Panc1 (cell line): ENCODE results near the gene PHRF1.

Experiments used
- POLR2AphosphoS5 ChIP-seq: IDR thresholded peaks from 2 replicates; pipeline ENCODE4 v1.6.1; 2012; ENCODE audit warnings: mild to moderate bottlenecking, low read depth, low read length, moderate library complexity
- REST ChIP-seq, 2 experiments: IDR thresholded peaks; 2 replicates each; pipeline ENCODE4 v1.6.1; 2011 to 2012; ENCODE audit warnings: low read depth in 2 of 2, control low read depth in 1 of 2, low read length in 1 of 2, mild to moderate bottlenecking in 1 of 2, moderate library complexity in 1 of 2; ENCODE audit not compliant: insufficient read depth in 1 of 2

- TF ChIP-seq POLR2AphosphoS5 = no peak
- no peak for TF ChIP-seq REST (IDR thresholded peaks at IDR 0.05; ENCODE audit: insufficient read depth in 1 of 2, low read depth in 2 of 2, low read length in 1 of 2)
These were observed 14.1 kb upstream of the PHRF1 start for GRCh38 chr11:562046-562645.
